ENCODE data around the gene NOSTRIN.

GRCh38 chr2:168853471-168853870 is 51.0 kb downstream of the NOSTRIN start:
- TF ChIP-seq CTCF (IDR thresholded peaks at IDR 0.05; ENCODE audit: insufficient read depth, low read length, poor library complexity, severe bottlenecking) = no peak
- no peak for TF ChIP-seq EZH2phosphoT487 (conservative IDR thresholded peaks at IDR 0.05; ENCODE audit: low read length)

Data from SU-DHL-6 (cell line).